Epithelial cell of proximal tubule (primary cell): Measurements from ENCODE around the gene KLF16. TPM values are rescaled to one million over a fixed set of nuclear protein-coding genes. Genes with fewer than 3 reads are reported as not detected.

Source experiments
- DNase-seq: peaks from one replicate; pipeline ENCODE4 v3.0.0-alpha.2; 2011; ENCODE audit warnings: low read depth
- H3K4me3 ChIP-seq: 2 replicates; pipeline ENCODE4 v1.5.1; 2011; ENCODE audit warnings: low read depth, mild to moderate bottlenecking, low read length
- CTCF ChIP-seq: conservative IDR thresholded peaks from 2 replicates; pipeline ENCODE4 v1.5.1; 2012; ENCODE audit warnings: low read depth, mild to moderate bottlenecking, low read length
- total RNA-seq: library from RNA; depleted of rRNA; stranded (reverse); fragments of >200 nt; gene quantifications from 2 replicates; pipeline ENCODE4 v1.2.3, GENCODE V29; 2015

Gene KLF16
- total RNA-seq, 1 donor from 2014 or later, result 28.1 TPM

DNA sequence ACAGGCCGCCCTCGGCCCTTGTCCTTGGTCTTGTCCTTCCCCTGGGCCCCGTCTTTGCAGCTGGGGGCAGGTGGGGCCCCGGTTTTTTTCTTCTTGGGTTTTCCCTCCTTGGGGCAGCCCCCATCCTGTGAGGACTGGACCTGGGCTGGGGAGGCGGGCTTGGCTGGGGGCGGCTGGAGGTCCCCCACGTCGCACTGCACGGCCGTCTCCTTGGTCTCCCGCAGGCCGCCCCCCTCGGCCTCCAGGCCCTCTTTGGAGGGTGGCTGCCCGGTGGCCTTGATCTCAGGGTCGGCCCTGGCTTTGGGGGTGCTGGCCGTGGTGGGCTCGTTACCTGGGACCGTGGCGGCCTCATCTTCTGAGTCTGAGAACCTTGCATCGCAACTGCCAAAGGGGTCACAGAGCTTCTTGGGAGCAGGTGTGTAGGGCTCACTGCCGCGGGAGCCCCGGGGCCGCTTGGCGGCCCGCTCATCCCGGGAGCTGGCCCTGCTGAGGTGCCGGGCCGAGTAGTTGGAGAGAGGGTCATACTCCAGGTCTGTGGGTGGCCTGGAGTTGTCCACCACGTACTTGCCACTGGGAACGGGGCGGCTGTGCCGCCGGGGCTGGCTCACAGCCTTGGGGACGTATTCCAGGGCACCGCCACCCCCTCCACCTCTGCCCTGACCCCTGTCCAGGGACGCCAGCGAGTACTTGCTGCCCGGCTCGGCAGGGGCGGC is 35.7 kb downstream of the KLF16 start:
- no peak for TF ChIP-seq CTCF
- peak overlapping the region; percentile 62 for H3K4me3 ChIP-seq
- no peak for DNase-seq

DNA sequence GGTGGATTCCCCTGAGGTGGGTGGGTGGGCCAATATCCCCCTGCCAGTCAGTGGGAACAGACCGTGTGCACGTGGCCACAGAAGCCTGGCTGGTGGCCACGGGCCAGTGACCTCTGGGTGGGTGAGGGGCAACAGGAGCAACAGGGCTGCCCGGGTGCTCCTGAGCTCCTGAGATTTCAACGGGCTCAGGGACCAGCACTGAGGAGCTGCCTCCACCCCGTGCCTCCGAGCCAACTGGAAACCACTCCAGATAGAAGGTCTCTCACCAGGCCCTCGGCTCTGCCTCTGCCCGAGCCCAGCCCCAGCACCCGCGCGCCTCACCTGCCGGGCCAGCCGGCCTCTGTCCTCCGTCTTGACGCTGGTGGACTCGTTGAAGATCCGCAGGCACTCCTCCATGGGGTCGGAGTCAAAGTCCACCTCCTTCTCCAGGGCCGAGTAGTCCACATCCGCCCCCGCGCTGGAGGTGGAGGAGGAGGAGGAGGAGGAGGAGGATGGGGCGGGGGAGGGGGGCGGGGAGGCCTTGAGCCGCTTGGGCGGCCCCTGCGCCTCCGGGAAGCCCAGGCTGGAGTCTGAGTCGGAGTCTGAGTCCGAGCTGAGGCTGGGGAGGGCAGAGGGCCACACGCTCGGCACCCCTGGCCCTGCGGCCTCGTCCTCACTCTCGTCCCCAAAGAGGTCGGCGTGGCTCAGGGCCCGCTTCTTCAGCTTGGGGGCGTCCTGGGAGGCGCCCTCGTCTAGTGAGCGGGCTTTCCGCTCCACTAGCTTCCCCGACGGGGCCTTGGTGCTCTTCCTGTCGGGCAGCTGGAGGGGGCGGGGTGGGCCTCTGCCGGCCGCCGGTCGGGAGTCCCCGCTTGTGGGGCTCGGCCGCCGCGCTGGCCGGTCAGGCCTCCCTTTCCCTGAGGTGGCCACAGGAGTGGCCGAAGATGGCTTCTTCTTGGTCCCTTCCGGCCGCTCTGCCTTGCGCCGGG is 36.5 kb downstream of the KLF16 start:
- no peak for TF ChIP-seq CTCF
- no peak for DNase-seq
- peak overlapping the region; percentile 62 for H3K4me3 ChIP-seq

DNA sequence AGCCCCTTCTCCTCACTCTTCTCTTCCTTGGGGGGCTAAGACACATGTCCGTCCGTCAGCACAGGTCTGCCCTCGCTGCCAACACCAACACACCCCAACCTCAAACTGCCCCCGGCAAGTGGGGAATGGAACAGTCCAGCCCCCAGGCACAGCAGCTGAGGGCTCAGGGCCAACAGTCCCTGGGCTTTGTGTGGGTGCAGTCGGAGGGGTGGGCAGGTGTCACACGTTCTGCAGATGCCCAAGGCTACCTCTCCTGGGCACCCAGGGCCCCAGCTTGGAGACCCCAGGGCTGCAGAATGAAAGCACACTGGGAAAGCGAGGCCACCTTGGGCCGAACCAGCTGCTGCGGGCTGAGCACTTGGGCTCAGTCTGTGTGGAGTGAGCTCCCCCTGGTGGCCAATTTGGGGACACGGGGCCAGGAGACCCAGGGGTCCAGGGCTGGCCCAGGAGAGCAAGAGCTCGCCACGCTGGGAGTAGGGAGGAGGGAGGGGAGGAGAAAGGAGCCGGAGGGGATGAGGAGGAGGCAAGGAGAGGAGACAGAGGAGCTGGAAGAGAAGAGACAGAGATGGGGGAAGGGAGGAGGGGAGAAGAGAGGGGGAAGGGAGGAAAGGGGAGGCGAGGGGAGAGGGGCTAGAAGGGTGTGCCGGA is 37.3 kb downstream of the KLF16 start:
- peak; percentile 94 for TF ChIP-seq CTCF
- DNase-seq, result no peak
- H3K4me3 ChIP-seq, result peak overlapping the region; percentile 62

- DNase-seq, result no peak
- TF ChIP-seq CTCF, result no peak
- H3K4me3 ChIP-seq, result no peak overlapping the region
Observed at GRCh38 chr19:1824252-1824622, 39.1 kb downstream of the KLF16 start.

DNA sequence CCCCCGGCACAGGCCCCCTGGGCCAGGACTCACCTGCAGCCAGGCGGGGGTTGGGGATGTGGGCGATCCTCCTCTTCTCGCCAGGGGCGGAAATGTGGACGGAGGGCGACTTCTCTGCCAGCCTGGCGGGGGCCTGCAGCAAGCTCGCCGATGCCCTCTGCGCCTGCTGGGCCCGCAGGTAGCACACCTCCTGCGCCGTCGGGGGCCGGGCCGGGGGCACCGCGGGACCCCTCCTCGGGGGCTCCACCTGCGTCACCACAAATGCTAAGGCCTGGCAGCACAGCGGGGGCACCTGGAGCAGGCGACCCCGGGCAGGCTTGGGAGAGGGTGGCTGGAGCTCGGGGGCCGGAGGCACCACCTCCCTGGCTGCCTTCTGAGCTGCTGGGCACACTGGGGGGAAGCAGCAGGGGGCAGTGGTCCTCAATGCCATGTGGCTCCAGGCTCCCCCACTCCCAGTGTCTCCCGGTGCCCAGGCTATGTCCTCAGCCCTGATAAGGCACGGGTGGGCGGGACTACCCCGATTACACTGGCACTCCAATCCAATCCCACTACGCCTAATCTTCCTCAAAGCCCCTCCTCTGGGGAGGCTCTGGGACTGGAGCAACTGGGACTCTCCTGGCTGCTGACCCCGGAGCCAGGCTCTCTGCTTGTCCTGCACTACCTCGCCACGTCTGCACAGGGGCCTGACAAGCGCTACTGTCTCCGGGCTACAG is 39.7 kb downstream of the KLF16 start:
- no peak for TF ChIP-seq CTCF
- no peak overlapping the region for H3K4me3 ChIP-seq
- DNase-seq, result no peak

GRCh38 chr19:1823020-1823419 is 40.4 kb downstream of the KLF16 start:
- no peak overlapping the region for H3K4me3 ChIP-seq
- no peak for TF ChIP-seq CTCF
- no peak for DNase-seq
